PC-3 (cell line): ENCODE data around the gene PTGIS. TPM values are rescaled to one million over a fixed set of nuclear protein-coding genes. Genes with fewer than 3 reads are reported as not detected.

Experiments
- ATAC-seq: fragments of 200-7000 bp; cut with Tn5 transposase; 2 replicates; pipeline ENCODE4 v1.9.1; 2020; ENCODE audit warnings: mild to moderate bottlenecking, moderate library complexity
- BruUV-seq: library from RNA; stranded (reverse); fragments of 400-500 nt; replicated peaks from 2 replicates; lab custom pipeline; 2021; lab: Mats Ljungman, UMichigan
- CTCF ChIA-PET: fragments of 300-600 bp; sonication (Branson Sonifier 250); formaldehyde crosslinking; loops from one replicate; lab custom pipeline; 2022; ENCODE audit warnings: antibody characterized with exemption; lab: Charles Lee
- POLR2A ChIA-PET: fragments of 300-600 bp; sonication (Branson Sonifier 250); formaldehyde crosslinking; loops from one replicate; lab custom pipeline; 2022; ENCODE audit warnings: antibody characterized with exemption; ENCODE audit not compliant: unreplicated experiment; lab: Charles Lee
- DNase-seq: peaks from one replicate; pipeline ENCODE4 v3.0.0-alpha.2; 2015
- H2AFZ ChIP-seq: fragments of 300-600 bp; sonication (generic); 2 replicates; pipeline ENCODE4 v1.6.0; 2016; ENCODE audit warnings: antibody characterized with exemption, low read length
- H3F3A ChIP-seq: fragments of 300-600 bp; sonication (generic); one replicate; pipeline ENCODE4 v1.6.0; 2017; ENCODE audit warnings: antibody characterized with exemption, low read length, control low read depth, mild to moderate bottlenecking; ENCODE audit not compliant: unreplicated experiment
- H3K27ac ChIP-seq: fragments of 300-600 bp; sonication (generic); 2 replicates; pipeline ENCODE4 v1.5.1; 2016; ENCODE audit warnings: mild to moderate bottlenecking, low read length
- H3K27me3 ChIP-seq: fragments of 300-600 bp; sonication (generic); 2 replicates; pipeline ENCODE4 v1.6.1; 2016; ENCODE audit warnings: low read length, mixed read lengths
- H3K36me3 ChIP-seq: fragments of 300-600 bp; sonication (generic); 2 replicates; pipeline ENCODE4 v1.6.1; 2016; ENCODE audit warnings: low read depth, mixed run types, low read length, mixed read lengths
- H3K4me1 ChIP-seq: fragments of 300-600 bp; sonication (generic); 2 replicates; pipeline ENCODE4 v1.5.1; 2016; ENCODE audit warnings: low read length; ENCODE audit not compliant: insufficient read depth
- H3K4me2 ChIP-seq: fragments of 300-600 bp; sonication (generic); 2 replicates; pipeline ENCODE4 v1.6.0; 2016; ENCODE audit warnings: low read length
- H3K4me3 ChIP-seq: fragments of 300-600 bp; sonication (generic); 2 replicates; pipeline ENCODE4 v1.5.1; 2016; ENCODE audit warnings: mild to moderate bottlenecking, low read length, mixed read lengths
- H3K79me2 ChIP-seq: fragments of 300-600 bp; sonication (generic); 2 replicates; pipeline ENCODE4 v1.6.1; 2017; ENCODE audit warnings: low read length, mixed read lengths
- H3K9ac ChIP-seq: fragments of 300-600 bp; sonication (generic); 2 replicates; pipeline ENCODE4 v1.6.0; 2016; ENCODE audit warnings: mild to moderate bottlenecking, low read length
- H3K9me2 ChIP-seq: fragments of 300-600 bp; sonication (generic); replicated peaks from 2 replicates; pipeline ENCODE4 v1.6.1; 2016; ENCODE audit warnings: mixed run types, low read length, mixed read lengths
- H3K9me3 ChIP-seq: fragments of 300-600 bp; sonication (generic); 2 replicates; pipeline ENCODE4 v1.6.1; 2016; ENCODE audit warnings: low read length, mixed read lengths
- H4K20me1 ChIP-seq: fragments of 300-600 bp; sonication (generic); 2 replicates; pipeline ENCODE4 v1.6.1; 2016; ENCODE audit warnings: low read length, mixed read lengths
- CTCF ChIP-seq: fragments of 300-600 bp; sonication (generic); conservative IDR thresholded peaks from 2 replicates; pipeline ENCODE4 v1.5.1; 2017; ENCODE audit warnings: antibody characterized with exemption, low read depth, mild to moderate bottlenecking, low read length
- EZH2 ChIP-seq: fragments of 300-600 bp; sonication (generic); IDR thresholded peaks from one replicate; pipeline ENCODE4 v1.6.1; 2017; ENCODE audit warnings: antibody characterized with exemption, mild to moderate bottlenecking, low read length; ENCODE audit not compliant: unreplicated experiment
- EZH2phosphoT487 ChIP-seq: fragments of 300-600 bp; sonication (generic); IDR thresholded peaks from 2 replicates; pipeline ENCODE4 v1.6.1; 2018; ENCODE audit warnings: mild to moderate bottlenecking, antibody characterized with exemption, low read length, borderline replicate concordance
- intact Hi-C: fragments of 100-400 bp; cut with micrococcal nuclease; formaldehyde crosslinking; loops from 2 replicates; pipeline ENCODE4 v1.9.0; 2023
- total RNA-seq: library from RNA; depleted of rRNA; stranded (reverse); fragments of >200 nt; gene quantifications from 2 replicates; pipeline ENCODE4 v1.2.3, GENCODE V29; 2014

The PTGIS gene
- total RNA-seq, 1 experiment from 2014 or later, result 0.18 TPM

- no TSS peak for BruUV-seq
These were observed 107.8 kb downstream of the PTGIS start for GRCh38 chr20:49460131-49460530.

GRCh38 chr20:49459684-49460083 is 108.3 kb downstream of the PTGIS start:
- H3K4me2 ChIP-seq, result no peak overlapping the region
- peaks cover 24% of the 10 kb centered on the region for H3K27me3 ChIP-seq
- DNase-seq (no peak), ATAC-seq (no peak)
- intact Hi-C loops, result no loop called here
- no peaks in the 10 kb centered on the region for H3K9me3 ChIP-seq
- H3K4me3 ChIP-seq, result no peak overlapping the region
- no peaks in the 10 kb centered on the region for H3K36me3 ChIP-seq
- no peak overlapping the region for H3K27ac ChIP-seq
- CTCF ChIA-PET, result no interaction called here
- H3F3A ChIP-seq, result no peaks in the 10 kb centered on the region
- peaks cover 13% of the 10 kb centered on the region for H3K4me1 ChIP-seq
- no peaks in the 10 kb centered on the region for H3K9me2 ChIP-seq
- H3K79me2 ChIP-seq, result no peaks in the 10 kb centered on the region
- TF ChIP-seq EZH2, result no peak
- no peak for TF ChIP-seq CTCF
- no peak for TF ChIP-seq EZH2phosphoT487
- H4K20me1 ChIP-seq, result no peaks in the 10 kb centered on the region
- H2AFZ ChIP-seq, result no peak overlapping the region
- no peak overlapping the region for H3K9ac ChIP-seq
- BruUV-seq, result no TSS peak
- POLR2A ChIA-PET, result no interaction called here

More at GRCh38 chr20:49460131-49460530, 107.8 kb downstream of the PTGIS start:
- no peak for ATAC-seq
- no peaks in the 10 kb centered on the region for H3K36me3 ChIP-seq
- H2AFZ ChIP-seq, result no peak overlapping the region
- no peak overlapping the region for H3K4me3 ChIP-seq
- ChIA-PET CTCF (interaction anchor here (0.5 to 1.4 kb wide), 2 partner anchors 24 to 794 kb away, joined by 3 to 6 read pairs; no protein-coding TSS in a partner anchor), POLR2A (interaction anchor here (0.6 kb wide), 1 partner anchor 96 kb away, joined by 3 read pairs; no protein-coding TSS in a partner anchor)
- TF ChIP-seq EZH2phosphoT487 (no peak), CTCF (no peak), EZH2 (no peak)
- no peak overlapping the region for H3K9ac ChIP-seq
- no peaks in the 10 kb centered on the region for H3K9me3 ChIP-seq
- no peaks in the 10 kb centered on the region for H3K79me2 ChIP-seq
- DNase-seq, result no peak
- H3K9me2 ChIP-seq, result no peaks in the 10 kb centered on the region
- H3K4me1 ChIP-seq, result peaks cover 13% of the 10 kb centered on the region
- H3K27me3 ChIP-seq, result peaks cover 24% of the 10 kb centered on the region
- H3K4me2 ChIP-seq, result peak overlapping the region; percentile 41
- H4K20me1 ChIP-seq, result no peaks in the 10 kb centered on the region
- H3F3A ChIP-seq, result no peaks in the 10 kb centered on the region
- peak overlapping the region; percentile 45 for H3K27ac ChIP-seq
- intact Hi-C loops, result no loop called here

GRCh38 chr20:49457444-49457843 is 110.5 kb downstream of the PTGIS start:
- Histone ChIP-seq H3K27me3 (peaks cover 21% of the 10 kb centered on the region), H3K79me2 (no peaks in the 10 kb centered on the region), H3K36me3 (no peaks in the 10 kb centered on the region), H3K4me1 (peaks cover 14% of the 10 kb centered on the region), H3F3A (no peaks in the 10 kb centered on the region), H4K20me1 (no peaks in the 10 kb centered on the region), H3K9me2 (no peaks in the 10 kb centered on the region), H3K9ac (no peak overlapping the region), H3K27ac (no peak overlapping the region), H2AFZ (no peak overlapping the region), H3K9me3 (no peaks in the 10 kb centered on the region), H3K4me2 (no peak overlapping the region), H3K4me3 (no peak overlapping the region)
- DNase-seq (no peak), ATAC-seq (no peak)
- POLR2A ChIA-PET, result no interaction called here
- no peak for TF ChIP-seq EZH2
- no peak for TF ChIP-seq EZH2phosphoT487
- no peak for TF ChIP-seq CTCF
- no TSS peak for BruUV-seq
- intact Hi-C loops, result no loop called here
- CTCF ChIA-PET, result no interaction called here
